HepG2 (cell line): ENCODE data around the gene PCDH10. TPM values are rescaled to one million over a fixed set of nuclear protein-coding genes. Genes with fewer than 3 reads are reported as not detected.

Source experiments
- CHCHD3 ChIP-seq: sonication (generic); formaldehyde crosslinking; IDR thresholded peaks from 2 replicates; pipeline ENCODE4 v1.8.0; 2022; ENCODE audit warnings: mild to moderate bottlenecking, missing genetic modification reagents, moderate library complexity
- IRF2 ChIP-seq: IDR thresholded peaks from 2 replicates; pipeline ENCODE4 v1.6.1; 2018; ENCODE audit warnings: missing genetic modification reagents, missing compliant biosample characterization
- RFXANK ChIP-seq: IDR thresholded peaks from 2 replicates; pipeline ENCODE4 v1.6.1; 2016
- ZNF253 ChIP-seq: sonication (generic); formaldehyde crosslinking; IDR thresholded peaks from 2 replicates; pipeline ENCODE4 v1.8.0; 2022; ENCODE audit warnings: mild to moderate bottlenecking, missing genetic modification reagents, borderline replicate concordance
- ZNF577 ChIP-seq: sonication (generic); formaldehyde crosslinking; IDR thresholded peaks from 2 replicates; pipeline ENCODE4 v1.4.0; 2020; ENCODE audit warnings: mild to moderate bottlenecking, low read depth, missing genetic modification reagents, borderline replicate concordance
- ZNF83 ChIP-seq: sonication (generic); formaldehyde crosslinking; IDR thresholded peaks from 2 replicates; pipeline ENCODE4 v1.4.0; 2020; ENCODE audit warnings: missing genetic modification reagents, mild to moderate bottlenecking, borderline replicate concordance
- polyA plus RNA-seq, 8 experiments: library from polyadenylated mRNA; depleted of rRNA in 3 of 8; stranded (reverse) in 7 of 8; unstranded in 1 of 8; fragments of >200 nt; fragmentation: Illumina TruSeq in 4 of 8; extraction: Trizol in 4 of 8; gene quantifications; 2 replicates each; pipeline versions ENCODE4 v1.2.1 to v1.2.3, GENCODE V29; 2011 to 2016; ENCODE audit warnings: low read depth in 4 of 8, missing spikeins in 1 of 8, mixed read lengths in 1 of 8; ENCODE audit not compliant: insufficient read depth in 1 of 8
- total RNA-seq, 5 experiments: library from RNA; depleted of rRNA; stranded (reverse); fragments of >200 nt; fragmentation: Illumina TruSeq; extraction: Trizol; gene quantifications; 2 replicates each; pipeline ENCODE4 v1.2.3, GENCODE V29; 2016; ENCODE audit warnings: low read depth in 1 of 5
- TF ChIP-seq, protein P1 (sequence below): sonication (generic); formaldehyde crosslinking; IDR thresholded peaks from one replicate; pipeline ENCODE4 v1.5.1; 2020; ENCODE audit warnings: mild to moderate bottlenecking, missing genetic modification reagents; ENCODE audit errors: not compliant biosample characterization

The PCDH10 gene
- total and polyA plus RNA-seq, 2 of the 13 experiments (the other 11 are each of a cell fraction or from before 2014, with no cell fraction given), result not detected

DNA sequence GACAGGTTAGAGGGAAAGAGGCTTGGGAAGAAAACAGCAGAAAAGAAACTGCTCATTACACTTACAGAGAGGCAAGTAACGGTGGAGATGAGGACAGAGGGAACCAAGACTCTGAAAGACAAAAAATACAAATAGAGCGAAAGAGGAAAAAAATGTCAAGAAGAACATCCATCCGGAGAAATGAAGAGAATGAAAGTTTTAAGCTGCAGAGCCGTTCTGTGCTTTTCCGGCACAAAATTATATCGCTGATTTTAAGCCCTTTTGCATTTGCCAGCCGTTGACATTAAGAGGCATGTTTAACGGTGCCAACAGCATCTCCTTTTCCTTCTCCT is 236 bp downstream of the PCDH10 start (continued):
- TF ChIP-seq, protein P1, sequence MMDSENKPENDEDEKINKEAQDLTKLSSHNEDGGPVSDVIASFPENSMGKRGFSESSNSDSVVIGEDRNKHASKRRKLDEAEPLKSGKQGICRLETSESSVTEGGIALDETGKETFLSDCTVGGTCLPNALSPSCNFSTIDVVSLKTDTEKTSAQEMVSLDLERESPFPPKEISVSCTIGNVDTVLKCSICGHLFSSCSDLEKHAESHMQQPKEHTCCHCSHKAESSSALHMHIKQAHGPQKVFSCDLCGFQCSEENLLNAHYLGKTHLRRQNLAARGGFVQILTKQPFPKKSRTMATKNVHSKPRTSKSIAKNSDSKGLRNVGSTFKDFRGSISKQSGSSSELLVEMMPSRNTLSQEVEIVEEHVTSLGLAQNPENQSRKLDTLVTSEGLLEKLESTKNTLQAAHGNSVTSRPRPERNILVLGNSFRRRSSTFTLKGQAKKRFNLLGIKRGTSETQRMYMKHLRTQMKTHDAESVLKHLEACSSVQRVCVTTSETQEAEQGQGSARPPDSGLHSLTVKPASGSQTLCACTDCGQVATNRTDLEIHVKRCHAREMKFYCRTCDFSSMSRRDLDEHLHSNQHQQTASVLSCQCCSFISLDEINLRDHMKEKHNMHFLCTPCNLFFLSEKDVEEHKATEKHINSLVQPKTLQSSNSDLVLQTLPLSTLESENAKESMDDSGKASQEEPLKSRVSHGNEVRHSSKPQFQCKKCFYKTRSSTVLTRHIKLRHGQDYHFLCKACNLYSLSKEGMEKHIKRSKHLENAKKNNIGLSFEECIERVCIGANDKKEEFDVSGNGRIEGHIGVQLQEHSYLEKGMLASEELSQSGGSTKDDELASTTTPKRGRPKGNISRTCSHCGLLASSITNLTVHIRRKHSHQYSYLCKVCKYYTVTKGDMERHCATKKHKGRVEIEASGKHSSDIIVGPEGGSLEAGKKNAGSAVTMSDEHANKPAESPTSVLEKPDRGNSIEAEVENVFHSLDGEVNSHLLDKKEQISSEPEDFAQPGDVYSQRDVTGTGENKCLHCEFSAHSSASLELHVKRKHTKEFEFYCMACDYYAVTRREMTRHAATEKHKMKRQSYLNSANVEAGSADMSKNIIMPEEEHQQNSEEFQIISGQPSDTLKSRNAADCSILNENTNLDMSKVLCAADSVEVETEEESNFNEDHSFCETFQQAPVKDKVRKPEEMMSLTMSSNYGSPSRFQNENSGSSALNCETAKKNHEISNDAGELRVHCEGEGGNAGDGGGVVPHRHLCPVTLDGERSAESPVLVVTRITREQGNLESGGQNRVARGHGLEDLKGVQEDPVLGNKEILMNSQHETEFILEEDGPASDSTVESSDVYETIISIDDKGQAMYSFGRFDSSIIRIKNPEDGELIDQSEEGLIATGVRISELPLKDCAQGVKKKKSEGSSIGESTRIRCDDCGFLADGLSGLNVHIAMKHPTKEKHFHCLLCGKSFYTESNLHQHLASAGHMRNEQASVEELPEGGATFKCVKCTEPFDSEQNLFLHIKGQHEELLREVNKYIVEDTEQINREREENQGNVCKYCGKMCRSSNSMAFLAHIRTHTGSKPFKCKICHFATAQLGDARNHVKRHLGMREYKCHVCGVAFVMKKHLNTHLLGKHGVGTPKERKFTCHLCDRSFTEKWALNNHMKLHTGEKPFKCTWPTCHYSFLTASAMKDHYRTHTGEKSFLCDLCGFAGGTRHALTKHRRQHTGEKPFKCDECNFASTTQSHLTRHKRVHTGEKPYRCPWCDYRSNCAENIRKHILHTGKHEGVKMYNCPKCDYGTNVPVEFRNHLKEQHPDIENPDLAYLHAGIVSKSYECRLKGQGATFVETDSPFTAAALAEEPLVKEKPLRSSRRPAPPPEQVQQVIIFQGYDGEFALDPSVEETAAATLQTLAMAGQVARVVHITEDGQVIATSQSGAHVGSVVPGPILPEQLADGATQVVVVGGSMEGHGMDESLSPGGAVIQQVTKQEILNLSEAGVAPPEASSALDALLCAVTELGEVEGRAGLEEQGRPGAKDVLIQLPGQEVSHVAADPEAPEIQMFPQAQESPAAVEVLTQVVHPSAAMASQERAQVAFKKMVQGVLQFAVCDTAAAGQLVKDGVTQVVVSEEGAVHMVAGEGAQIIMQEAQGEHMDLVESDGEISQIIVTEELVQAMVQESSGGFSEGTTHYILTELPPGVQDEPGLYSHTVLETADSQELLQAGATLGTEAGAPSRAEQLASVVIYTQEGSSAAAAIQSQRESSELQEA (CRISPR knock-in tag), result no peak
- TF ChIP-seq ZNF83 (CRISPR knock-in tag) (no peak), ZNF253 (no peak), IRF2 (CRISPR knock-in tag) (no peak), RFXANK (CRISPR knock-in tag) (no peak), CHCHD3 (no peak), ZNF577 (CRISPR knock-in tag) (no peak)
